ENCODE measurements around the gene DLGAP1.

The DLGAP1 gene

GRCh38 chr18:3848316-3848715, 606.8 kb downstream of the DLGAP1 start:
- Histone ChIP-seq H3K36me3 (ENCODE audit: control insufficient read depth, insufficient read depth, low read length) (no peaks in the 10 kb centered on the region), H3K27me3 (replicated peaks; ENCODE audit: control insufficient read depth, insufficient read depth, low read length) (no peaks in the 10 kb centered on the region), H3K4me3 (replicated peaks; ENCODE audit: low read depth, low read length) (no peak overlapping the region)
- TF ChIP-seq, protein P1, sequence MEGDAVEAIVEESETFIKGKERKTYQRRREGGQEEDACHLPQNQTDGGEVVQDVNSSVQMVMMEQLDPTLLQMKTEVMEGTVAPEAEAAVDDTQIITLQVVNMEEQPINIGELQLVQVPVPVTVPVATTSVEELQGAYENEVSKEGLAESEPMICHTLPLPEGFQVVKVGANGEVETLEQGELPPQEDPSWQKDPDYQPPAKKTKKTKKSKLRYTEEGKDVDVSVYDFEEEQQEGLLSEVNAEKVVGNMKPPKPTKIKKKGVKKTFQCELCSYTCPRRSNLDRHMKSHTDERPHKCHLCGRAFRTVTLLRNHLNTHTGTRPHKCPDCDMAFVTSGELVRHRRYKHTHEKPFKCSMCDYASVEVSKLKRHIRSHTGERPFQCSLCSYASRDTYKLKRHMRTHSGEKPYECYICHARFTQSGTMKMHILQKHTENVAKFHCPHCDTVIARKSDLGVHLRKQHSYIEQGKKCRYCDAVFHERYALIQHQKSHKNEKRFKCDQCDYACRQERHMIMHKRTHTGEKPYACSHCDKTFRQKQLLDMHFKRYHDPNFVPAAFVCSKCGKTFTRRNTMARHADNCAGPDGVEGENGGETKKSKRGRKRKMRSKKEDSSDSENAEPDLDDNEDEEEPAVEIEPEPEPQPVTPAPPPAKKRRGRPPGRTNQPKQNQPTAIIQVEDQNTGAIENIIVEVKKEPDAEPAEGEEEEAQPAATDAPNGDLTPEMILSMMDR (IDR thresholded peaks at IDR 0.05; ENCODE audit: insufficient read depth, low read length, poor library complexity, severe bottlenecking), result no peak
- DNase-seq (ENCODE audit: extremely low read depth, insufficient read length), result no peak

DNA sequence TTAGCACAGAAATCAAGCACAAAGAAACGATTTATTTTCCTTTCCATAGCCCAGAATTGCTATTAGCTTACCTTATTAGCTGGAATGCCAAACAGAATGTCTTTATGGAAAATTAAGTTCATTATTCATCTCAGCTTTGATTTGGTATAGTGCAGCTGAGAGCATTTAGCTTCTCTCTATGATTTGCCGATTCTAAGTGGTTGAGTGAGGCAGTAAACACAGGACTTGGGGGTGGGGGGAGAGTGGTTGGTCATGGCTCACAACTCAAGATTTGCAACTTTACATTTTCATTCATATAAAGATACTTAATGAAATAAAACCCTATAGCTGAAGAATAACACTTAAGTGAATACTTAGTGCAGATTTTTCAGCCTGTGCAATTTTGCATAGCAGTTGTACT, 609.9 kb downstream of the DLGAP1 start:
- Histone ChIP-seq H3K4me3 (replicated peaks; ENCODE audit: low read depth, low read length) (no peak overlapping the region), H3K27me3 (replicated peaks; ENCODE audit: control insufficient read depth, insufficient read depth, low read length) (no peaks in the 10 kb centered on the region), H3K36me3 (ENCODE audit: control insufficient read depth, insufficient read depth, low read length) (no peaks in the 10 kb centered on the region)
- TF ChIP-seq, protein P1 (IDR thresholded peaks at IDR 0.05; ENCODE audit: insufficient read depth, low read length, poor library complexity, severe bottlenecking), result no peak
- no peak for DNase-seq (ENCODE audit: extremely low read depth, insufficient read length)

GRCh38 chr18:3842844-3843243, 612.3 kb downstream of the DLGAP1 start:
- Histone ChIP-seq H3K27me3 (replicated peaks; ENCODE audit: control insufficient read depth, insufficient read depth, low read length) (no peaks in the 10 kb centered on the region), H3K36me3 (ENCODE audit: control insufficient read depth, insufficient read depth, low read length) (no peaks in the 10 kb centered on the region), H3K4me3 (replicated peaks; ENCODE audit: low read depth, low read length) (no peak overlapping the region)
- TF ChIP-seq, protein P1 (IDR thresholded peaks at IDR 0.05; ENCODE audit: insufficient read depth, low read length, poor library complexity, severe bottlenecking), result no peak
- no peak for DNase-seq (ENCODE audit: extremely low read depth, insufficient read length)

DNA sequence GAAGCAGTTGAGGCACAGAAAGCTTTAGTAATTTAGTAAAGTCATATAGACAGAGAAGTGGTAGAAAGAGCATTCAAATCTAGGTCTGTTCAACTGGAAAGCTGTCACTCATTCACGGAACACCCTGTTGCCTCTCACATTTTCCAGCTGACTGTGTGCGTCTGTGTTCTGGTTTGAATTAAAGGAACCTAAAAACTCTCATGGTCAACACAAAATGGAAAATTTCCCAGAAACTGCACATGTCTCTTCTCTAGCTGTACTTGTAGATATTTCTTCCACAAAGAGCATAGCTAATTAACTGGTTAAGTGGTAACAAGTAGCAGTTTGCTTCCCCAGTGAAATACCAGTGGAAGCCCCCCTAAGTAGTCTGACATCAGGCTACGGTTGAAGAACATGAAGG, 614.3 kb downstream of the DLGAP1 start:
- Histone ChIP-seq H3K36me3 (ENCODE audit: control insufficient read depth, insufficient read depth, low read length) (no peaks in the 10 kb centered on the region), H3K4me3 (replicated peaks; ENCODE audit: low read depth, low read length) (no peak overlapping the region), H3K27me3 (replicated peaks; ENCODE audit: control insufficient read depth, insufficient read depth, low read length) (no peaks in the 10 kb centered on the region)
- no peak for DNase-seq (ENCODE audit: extremely low read depth, insufficient read length)
- TF ChIP-seq, protein P1 (IDR thresholded peaks at IDR 0.05; ENCODE audit: insufficient read depth, low read length, poor library complexity, severe bottlenecking), result no peak

DNA sequence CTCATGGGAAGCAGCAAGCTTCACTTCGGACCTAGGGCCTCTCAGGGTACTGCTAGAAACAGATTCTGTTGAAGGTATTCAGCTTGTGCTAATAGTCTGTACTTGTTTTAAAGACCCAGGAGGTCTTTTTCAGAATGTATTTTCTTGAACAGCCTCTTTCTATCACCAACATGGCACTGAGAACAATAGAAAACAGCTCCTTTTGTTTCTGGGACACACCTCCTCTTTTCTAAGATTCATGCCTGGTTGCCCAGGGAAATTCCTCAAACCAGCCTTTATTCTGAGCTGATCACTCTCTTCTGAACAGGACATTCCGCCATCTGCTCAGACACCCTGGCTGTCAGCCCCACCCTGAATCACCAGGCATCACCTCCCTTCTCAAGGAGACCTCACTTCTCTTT, 615.5 kb downstream of the DLGAP1 start:
- no peak for DNase-seq (ENCODE audit: extremely low read depth, insufficient read length)
- TF ChIP-seq, protein P1 (IDR thresholded peaks at IDR 0.05; ENCODE audit: insufficient read depth, low read length, poor library complexity, severe bottlenecking), result no peak
- Histone ChIP-seq H3K36me3 (ENCODE audit: control insufficient read depth, insufficient read depth, low read length) (no peaks in the 10 kb centered on the region), H3K4me3 (replicated peaks; ENCODE audit: low read depth, low read length) (no peak overlapping the region), H3K27me3 (replicated peaks; ENCODE audit: control insufficient read depth, insufficient read depth, low read length) (no peaks in the 10 kb centered on the region)

Measured in GM06990 (cell line).